ENCODE data around the gene TMEM9.

DNA sequence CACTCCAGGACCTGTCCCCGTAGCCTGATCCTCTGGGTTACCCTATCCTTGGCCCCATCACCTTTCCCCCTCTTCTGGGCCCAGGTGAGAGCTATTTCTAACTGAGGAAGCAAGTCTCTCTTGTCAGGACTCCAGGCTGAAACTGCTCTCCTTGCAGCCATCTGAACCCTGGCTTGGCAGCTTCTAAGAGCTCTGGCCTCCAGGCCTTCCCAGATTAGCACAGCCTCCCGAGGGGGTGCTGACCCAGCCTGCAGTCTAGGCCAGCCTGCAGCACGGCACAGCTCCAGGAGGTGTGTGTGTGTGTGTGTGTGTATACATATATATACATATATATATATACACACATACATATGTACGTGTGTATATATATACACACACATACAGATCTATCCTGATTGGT, 59.4 kb downstream of the TMEM9 start:
- TF ChIP-seq, protein P1, sequence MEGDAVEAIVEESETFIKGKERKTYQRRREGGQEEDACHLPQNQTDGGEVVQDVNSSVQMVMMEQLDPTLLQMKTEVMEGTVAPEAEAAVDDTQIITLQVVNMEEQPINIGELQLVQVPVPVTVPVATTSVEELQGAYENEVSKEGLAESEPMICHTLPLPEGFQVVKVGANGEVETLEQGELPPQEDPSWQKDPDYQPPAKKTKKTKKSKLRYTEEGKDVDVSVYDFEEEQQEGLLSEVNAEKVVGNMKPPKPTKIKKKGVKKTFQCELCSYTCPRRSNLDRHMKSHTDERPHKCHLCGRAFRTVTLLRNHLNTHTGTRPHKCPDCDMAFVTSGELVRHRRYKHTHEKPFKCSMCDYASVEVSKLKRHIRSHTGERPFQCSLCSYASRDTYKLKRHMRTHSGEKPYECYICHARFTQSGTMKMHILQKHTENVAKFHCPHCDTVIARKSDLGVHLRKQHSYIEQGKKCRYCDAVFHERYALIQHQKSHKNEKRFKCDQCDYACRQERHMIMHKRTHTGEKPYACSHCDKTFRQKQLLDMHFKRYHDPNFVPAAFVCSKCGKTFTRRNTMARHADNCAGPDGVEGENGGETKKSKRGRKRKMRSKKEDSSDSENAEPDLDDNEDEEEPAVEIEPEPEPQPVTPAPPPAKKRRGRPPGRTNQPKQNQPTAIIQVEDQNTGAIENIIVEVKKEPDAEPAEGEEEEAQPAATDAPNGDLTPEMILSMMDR (IDR thresholded peaks at IDR 0.05): no peak
- TF ChIP-seq POLR2A (IDR thresholded peaks at IDR 0.05): no peak
- TF ChIP-seq POLR2AphosphoS5 (IDR thresholded peaks at IDR 0.05): no peak
